ENCODE data around the gene SLBP. TPM values are rescaled to one million over a fixed set of nuclear protein-coding genes. Genes with fewer than 3 reads are reported as not detected.

Gene SLBP
- total RNA-seq, 6 experiments from 2014 or later = 44.7 to 61.9 (median 58.4) TPM

DNA sequence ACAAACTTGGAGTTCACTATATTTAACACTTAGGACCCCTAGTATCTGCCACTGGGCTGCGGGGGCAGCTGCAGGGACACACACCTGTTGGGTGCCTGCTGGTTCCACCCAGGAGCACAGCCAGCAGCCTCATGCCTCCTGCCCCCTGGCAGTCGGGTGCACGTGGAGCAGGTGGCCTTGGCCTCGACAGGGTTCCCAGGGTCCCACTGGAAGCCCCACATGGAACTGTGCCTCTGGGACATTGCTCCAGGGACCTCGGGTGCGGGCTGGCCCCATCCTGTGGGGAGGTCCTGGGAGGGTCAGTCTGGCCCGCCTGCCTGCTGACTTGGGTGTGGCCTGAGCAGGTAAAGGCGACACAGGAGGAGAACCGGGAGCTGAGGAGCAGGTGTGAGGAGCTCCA lies 27.2 kb upstream of the SLBP start:
- TF ChIP-seq, protein P1, sequence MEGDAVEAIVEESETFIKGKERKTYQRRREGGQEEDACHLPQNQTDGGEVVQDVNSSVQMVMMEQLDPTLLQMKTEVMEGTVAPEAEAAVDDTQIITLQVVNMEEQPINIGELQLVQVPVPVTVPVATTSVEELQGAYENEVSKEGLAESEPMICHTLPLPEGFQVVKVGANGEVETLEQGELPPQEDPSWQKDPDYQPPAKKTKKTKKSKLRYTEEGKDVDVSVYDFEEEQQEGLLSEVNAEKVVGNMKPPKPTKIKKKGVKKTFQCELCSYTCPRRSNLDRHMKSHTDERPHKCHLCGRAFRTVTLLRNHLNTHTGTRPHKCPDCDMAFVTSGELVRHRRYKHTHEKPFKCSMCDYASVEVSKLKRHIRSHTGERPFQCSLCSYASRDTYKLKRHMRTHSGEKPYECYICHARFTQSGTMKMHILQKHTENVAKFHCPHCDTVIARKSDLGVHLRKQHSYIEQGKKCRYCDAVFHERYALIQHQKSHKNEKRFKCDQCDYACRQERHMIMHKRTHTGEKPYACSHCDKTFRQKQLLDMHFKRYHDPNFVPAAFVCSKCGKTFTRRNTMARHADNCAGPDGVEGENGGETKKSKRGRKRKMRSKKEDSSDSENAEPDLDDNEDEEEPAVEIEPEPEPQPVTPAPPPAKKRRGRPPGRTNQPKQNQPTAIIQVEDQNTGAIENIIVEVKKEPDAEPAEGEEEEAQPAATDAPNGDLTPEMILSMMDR (IDR thresholded peaks at IDR 0.05) = no peak
- H3K9me3 Mint-ChIP-seq = peaks cover 13% of the 10 kb centered on the region
- DNase-seq = no peak
- no peak overlapping the region for H3K27ac Mint-ChIP-seq
- no peak overlapping the region for H3K4me3 Mint-ChIP-seq
- H3K27me3 Mint-ChIP-seq (ENCODE audit: insufficient read depth) = peaks cover 1% of the 10 kb centered on the region; the same call in 1 of the 2 replicates
- peaks cover 26% of the 10 kb centered on the region for H3K36me3 Mint-ChIP-seq (ENCODE audit: low read depth)
- no peaks in the 10 kb centered on the region for H3K4me1 Mint-ChIP-seq (ENCODE audit: low read depth)

DNA sequence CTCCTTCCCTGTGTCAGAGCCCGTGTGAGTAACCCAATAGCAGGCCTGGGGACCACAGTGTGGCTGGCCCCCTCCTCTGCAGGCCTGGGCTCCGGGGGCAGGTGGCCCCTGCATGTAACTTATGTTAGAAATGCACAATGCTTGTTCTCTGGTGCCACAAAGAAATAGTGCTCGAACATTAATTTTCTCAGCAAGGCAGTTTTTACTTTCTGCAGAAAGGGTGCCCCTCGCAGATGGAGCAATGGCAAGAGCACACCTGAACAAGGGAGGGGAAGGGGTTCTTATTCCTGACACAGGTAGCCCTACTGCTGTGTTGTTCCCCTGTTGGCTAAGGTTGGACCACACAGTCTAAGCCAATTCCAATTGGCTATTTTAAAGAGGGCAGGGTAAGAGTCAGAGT lies 26.3 kb upstream of the SLBP start:
- H3K36me3 Mint-ChIP-seq (ENCODE audit: low read depth) = peaks cover 23% of the 10 kb centered on the region

DNA sequence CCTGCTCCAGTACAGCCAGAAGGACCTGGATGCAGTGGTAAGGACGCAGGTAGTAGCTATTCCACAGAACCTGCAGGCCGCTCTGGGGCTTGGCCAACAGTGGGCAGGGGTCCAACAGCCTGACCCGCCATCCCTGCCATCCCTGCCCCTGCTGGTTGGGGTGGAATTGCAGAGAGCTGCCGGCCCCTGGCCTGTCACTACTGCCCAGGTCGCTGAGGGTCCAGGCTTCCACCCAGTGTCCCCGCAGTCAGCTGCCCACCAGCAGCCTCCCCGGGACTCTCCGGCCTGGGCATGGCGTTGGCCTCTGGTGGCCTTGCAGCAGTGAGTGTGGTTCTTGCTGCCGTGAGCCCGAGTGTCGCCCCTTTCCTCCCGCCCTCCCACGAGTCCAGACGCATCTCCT lies 25.5 kb upstream of the SLBP start:
- Mint-ChIP-seq H3K4me1 (ENCODE audit: low read depth) (no peaks in the 10 kb centered on the region), H3K9me3 (peaks cover 13% of the 10 kb centered on the region), H3K27me3 (ENCODE audit: insufficient read depth) (peaks cover 1% of the 10 kb centered on the region; the same call in 1 of the 2 replicates), H3K4me3 (no peak overlapping the region), H3K36me3 (ENCODE audit: low read depth) (peaks cover 22% of the 10 kb centered on the region), H3K27ac (no peak overlapping the region)
- TF ChIP-seq, protein P1 (IDR thresholded peaks at IDR 0.05) = 0 out of 2 replicates have a peak, but pooled peaks have one; percentile 15
- no peak for DNase-seq

More for the DNA sequence above, 26.3 kb upstream of the SLBP start:
- Mint-ChIP-seq H3K4me3 (no peak overlapping the region), H3K27ac (no peak overlapping the region), H3K9me3 (peaks cover 13% of the 10 kb centered on the region), H3K27me3 (ENCODE audit: insufficient read depth) (peaks cover 1% of the 10 kb centered on the region; the same call in 1 of the 2 replicates), H3K4me1 (ENCODE audit: low read depth) (no peaks in the 10 kb centered on the region)
- no peak for DNase-seq
- TF ChIP-seq, protein P1 (IDR thresholded peaks at IDR 0.05) = no peak

DNA sequence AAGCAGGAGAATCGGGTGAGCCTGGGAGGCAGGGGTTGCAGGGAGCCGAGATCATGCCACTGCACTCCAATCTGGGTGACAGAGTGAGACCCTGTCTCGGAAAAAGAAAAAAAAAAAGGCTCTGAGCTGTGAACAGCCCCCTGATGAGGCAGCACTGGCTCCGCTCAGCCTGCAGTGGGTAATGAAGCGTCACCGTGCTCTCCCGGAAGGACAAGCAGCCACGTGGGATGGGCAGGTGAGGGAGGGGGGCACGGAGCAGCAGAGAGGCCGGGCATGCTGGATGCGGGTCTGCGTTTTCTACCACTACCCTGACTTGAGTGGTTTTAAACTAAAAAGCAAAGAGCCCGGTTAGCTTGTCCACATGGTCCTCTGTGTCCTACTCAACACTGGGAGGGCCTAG lies 24.7 kb upstream of the SLBP start:
- Mint-ChIP-seq H3K27ac (no peak overlapping the region), H3K27me3 (ENCODE audit: insufficient read depth) (peaks cover 1% of the 10 kb centered on the region; the same call in 1 of the 2 replicates), H3K4me1 (ENCODE audit: low read depth) (no peaks in the 10 kb centered on the region), H3K36me3 (ENCODE audit: low read depth) (peaks cover 24% of the 10 kb centered on the region), H3K4me3 (no peak overlapping the region), H3K9me3 (peaks cover 13% of the 10 kb centered on the region)
- TF ChIP-seq, protein P1 (IDR thresholded peaks at IDR 0.05) = no peak
- DNase-seq = no peak

DNA sequence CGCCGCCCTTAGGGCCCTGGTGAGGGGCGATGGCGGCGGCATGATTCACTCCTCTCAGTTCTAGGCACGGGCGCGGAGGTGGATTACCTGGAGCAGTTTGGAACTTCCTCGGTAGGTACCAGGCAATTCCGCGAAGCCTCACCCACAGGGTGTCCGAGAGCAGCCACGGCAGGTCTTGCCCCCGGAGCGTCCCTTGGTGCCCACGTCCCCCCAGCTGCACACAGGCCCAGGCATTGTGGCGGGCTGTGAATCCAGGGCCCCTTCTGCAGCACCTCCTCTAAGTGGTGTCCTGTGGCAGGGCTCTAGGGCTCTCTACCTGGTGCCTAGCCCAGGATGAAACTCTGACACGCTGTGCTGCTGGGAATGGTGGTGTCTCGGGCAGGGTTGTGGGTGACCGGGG lies 23.1 kb upstream of the SLBP start:
- Mint-ChIP-seq H3K9me3 (peaks cover 13% of the 10 kb centered on the region), H3K4me1 (ENCODE audit: low read depth) (peaks cover 7% of the 10 kb centered on the region; the same call in 1 of the 2 replicates), H3K36me3 (ENCODE audit: low read depth) (peaks cover 26% of the 10 kb centered on the region), H3K27me3 (ENCODE audit: insufficient read depth) (peaks cover 1% of the 10 kb centered on the region; the same call in 1 of the 2 replicates), H3K27ac (no peak overlapping the region), H3K4me3 (no peak overlapping the region)
- DNase-seq = no peak
- TF ChIP-seq, protein P1 (IDR thresholded peaks at IDR 0.05) = no peak

Measured in HFFc6 (cell line).